GM19397 (cell line): Measurements from ENCODE around the gene PBRM1.

Experiments
- ATAC-seq: cut with Tn5 transposase; IDR thresholded peaks from one replicate; pipeline ENCODE4 v1.9.1; 2021; ENCODE audit warnings: mild to moderate bottlenecking, moderate library complexity; ENCODE audit not compliant: unreplicated experiment

Gene PBRM1

DNA sequence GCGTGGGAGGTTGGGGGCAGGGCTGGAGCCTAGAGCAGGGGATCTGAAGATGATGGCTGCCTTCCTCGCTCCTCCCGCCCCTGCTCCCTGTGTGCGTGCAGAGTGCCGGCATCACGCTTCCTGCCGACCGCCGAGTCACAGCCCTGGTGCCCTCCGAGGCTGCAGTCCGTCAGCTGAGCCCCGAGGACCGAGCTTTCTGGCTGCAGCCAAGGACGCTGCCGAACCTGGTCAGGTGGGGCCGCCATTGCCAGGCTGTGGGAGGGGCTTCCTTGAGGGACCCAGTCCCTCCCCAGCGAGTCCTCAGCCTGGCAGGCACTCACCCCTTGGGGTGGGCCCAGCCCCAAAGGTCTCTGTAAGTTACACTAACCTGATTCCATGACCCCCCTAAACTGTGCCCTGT is 173.0 kb downstream of the PBRM1 start:
- ATAC-seq: no peak

- no peak for ATAC-seq
Measured at GRCh38 chr3:52512105-52512504, 173.6 kb downstream of the PBRM1 start.

- ATAC-seq: no peak
Measured at GRCh38 chr3:52511509-52511908, 174.2 kb downstream of the PBRM1 start.

DNA sequence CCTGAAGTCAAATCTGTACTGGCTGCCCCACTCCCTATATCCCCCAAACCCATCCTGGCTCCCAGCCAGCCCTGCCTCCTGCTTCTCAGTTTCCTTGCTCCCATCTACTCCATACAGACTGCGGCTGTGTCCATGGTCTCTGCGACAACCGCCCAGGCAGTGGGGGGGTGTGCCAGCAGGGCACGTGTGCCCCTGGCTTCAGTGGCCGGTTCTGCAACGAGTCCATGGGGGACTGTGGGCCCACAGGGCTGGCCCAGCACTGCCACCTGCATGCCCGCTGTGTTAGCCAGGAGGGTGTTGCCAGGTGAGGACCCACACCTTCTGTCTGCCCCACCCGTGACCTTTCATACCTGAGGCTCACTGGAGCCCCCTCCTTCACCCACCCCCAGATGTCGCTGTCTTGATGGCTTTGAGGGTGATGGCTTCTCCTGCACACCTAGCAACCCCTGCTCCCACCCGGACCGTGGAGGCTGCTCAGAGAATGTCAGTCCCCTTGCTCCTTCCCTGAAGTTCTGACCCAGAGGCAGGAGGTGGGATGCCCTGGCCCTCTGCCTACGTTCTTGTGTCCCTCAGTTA is 175.9 kb downstream of the PBRM1 start:
- ATAC-seq: no peak

DNA sequence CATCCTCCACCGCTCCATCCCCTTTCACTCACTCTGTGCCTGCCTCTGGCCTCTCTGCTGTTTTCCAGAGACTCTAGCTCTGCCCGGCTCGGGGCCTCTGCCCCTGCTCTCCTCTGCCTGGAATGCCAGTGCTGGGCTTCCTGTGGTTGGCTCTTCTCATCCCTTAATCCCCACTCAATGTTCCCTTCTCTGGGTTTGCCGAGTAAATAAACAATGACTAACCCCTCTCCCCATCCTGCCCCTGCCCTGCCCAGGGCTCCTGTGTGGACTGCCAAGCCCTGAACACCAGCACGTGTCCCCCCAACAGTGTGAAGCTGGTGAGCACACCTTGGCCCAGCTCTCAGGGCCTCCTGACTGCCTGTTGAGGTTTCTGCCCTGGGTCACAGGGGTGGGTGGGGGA is 178.4 kb downstream of the PBRM1 start:
- no peak for ATAC-seq

- ATAC-seq: no peak
Measured at GRCh38 chr3:52506266-52506966, 179.3 kb downstream of the PBRM1 start.

- no peak for ATAC-seq
Measured at GRCh38 chr3:52504977-52505376, 180.7 kb downstream of the PBRM1 start.

GRCh38 chr3:52503788-52504424 is 181.8 kb downstream of the PBRM1 start:
- no peak for ATAC-seq

GRCh38 chr3:52502808-52503350 is 182.8 kb downstream of the PBRM1 start:
- ATAC-seq: no peak

GRCh38 chr3:52502001-52502400 is 183.7 kb downstream of the PBRM1 start:
- ATAC-seq: no peak

GRCh38 chr3:52501046-52501445 is 184.7 kb downstream of the PBRM1 start:
- ATAC-seq: no peak

DNA sequence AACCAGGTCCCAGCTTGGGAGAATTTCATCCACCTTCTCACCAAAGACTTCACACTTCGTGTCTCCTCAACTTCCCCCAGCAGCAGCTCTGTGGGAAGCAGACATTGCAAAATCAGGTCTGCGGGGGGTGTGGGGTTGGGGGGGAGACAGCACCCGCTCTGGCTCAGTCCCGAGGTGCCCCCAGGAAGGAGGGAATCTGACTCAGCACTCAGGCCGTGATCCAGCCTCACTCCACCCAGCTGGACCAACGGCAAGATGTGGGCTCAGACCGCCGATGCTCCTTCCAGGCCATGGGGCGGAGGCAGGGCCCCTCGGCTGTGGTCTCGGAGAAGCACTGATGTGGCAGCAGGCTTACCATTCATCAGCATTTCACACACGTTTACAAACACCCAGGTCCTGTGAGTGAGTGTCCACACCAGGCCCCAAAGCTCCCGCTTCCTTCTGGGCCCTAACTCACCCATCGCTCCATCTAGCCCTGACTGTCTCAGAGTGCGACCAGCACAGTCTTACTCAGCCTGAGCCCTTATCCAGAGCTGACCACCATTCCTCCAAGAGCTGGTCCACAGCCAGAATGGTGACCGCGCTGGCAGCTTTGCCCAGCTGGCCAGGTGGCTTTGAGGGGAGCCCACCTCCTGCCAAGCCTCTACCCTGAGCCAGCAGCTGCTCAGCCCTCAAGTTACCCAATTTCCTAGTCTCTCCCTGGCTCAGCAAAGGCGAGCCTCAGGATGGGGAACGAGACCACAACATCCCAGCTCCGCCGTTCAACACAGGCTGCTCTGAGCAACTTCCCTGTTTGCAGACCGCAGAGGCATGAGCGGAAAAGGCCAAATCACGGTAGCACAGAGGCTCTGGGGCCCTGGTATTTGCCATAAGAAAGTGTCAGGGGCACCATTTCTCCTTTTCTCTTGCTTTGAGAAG is 187.3 kb downstream of the PBRM1 start:
- no peak for ATAC-seq

GRCh38 chr3:52495777-52496602 is 189.7 kb downstream of the PBRM1 start:
- no peak for ATAC-seq
